Transverse colon (tissue), 3 donors: ENCODE results near the gene ZNF318.

Experiments
- CTCF ChIP-seq, 5 experiments: fragments of 200-600 bp in 3 of 5; fragments of 450-650 bp in 2 of 5; sonication (generic) in 3 of 5; IDR thresholded peaks; 1 replicate in 2 of 5; 2 replicates in 3 of 5; pipeline ENCODE4 v1.5.1; 2016 to 2017; ENCODE audit warnings: antibody characterized with exemption in 5 of 5, inconsistent platforms in 3 of 5, mild to moderate bottlenecking in 2 of 5, moderate library complexity in 1 of 5
- EP300 ChIP-seq: sonication (generic); formaldehyde crosslinking; IDR thresholded peaks from one replicate; pipeline ENCODE4 v1.6.1; 2017; ENCODE audit warnings: antibody characterized with exemption, low read depth
- POLR2A ChIP-seq: fragments of 450-650 bp; IDR thresholded peaks from one replicate; pipeline ENCODE4 v1.6.1; 2016; ENCODE audit warnings: antibody characterized with exemption, mild to moderate bottlenecking, moderate library complexity

- TF ChIP-seq CTCF (IDR thresholded peaks at IDR 0.05), result no peak
- TF ChIP-seq EP300, result no peak
- TF ChIP-seq POLR2A, result no peak
Observed at GRCh38 chr6:43401730-43402129, 32.3 kb upstream of the ZNF318 start.
